ENCODE measurements around the gene OSBPL5.

The OSBPL5 gene

DNA sequence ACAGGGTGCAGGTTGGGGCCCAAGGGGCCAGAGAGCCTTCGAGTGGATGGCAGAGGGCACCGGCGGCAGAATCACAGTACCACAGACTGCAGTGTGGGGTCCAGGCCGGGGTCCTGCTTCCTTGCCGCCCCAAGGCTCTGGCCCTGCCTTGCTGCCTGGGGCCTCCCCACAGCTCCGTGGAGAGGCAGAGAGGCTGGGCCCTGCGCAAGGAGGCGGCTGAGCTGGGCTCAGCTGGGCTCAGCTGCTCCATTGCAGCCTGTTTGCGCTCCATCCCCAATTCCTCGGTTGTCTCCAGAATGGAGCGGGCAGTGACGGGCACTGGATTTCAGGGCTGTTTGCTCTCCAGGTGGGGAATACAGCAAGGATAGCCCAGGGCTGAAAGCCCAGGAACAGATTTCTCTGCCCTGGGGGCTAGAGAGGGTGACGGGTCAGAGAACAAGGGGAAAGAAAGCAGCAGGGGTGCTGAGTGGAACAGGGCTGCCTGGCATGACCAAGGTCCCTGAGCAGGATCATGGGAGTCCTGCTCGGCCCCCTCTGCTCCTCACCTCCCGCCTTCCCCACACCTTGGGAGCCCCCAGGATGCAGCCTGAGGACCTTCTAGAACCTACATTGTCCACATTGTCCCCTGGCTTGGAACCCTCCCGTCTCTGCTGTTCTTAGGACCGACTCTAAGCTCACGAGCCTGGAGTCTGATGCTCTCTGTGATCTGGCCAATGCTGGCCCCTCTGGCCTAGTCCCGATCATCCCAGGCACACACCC lies 34.6 kb upstream of the OSBPL5 start:
- DNase-seq (ENCODE audit: insufficient read length, low spot score): no peak
- FAIRE-seq: no peak

DNA sequence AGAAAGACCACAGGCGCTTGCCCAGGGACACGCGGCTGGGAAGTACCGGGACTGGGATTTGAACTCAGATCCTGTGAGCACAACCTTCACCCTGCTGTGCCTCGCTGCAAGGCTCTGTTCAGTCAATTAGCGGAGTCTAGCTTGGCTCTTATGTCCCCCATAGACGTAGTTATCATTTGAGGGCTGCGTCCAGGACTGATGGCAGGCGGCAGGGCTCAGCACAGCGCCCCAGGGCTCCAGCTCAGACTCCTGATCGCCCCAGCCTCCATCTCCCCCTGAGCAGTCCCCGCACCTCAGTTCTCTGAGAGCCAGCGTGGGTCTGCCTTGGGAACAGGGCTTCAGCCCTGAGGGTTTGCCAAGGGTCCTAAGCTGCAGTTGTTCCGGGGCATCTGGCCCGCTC lies 33.7 kb upstream of the OSBPL5 start:
- FAIRE-seq: no peak
- DNase-seq (ENCODE audit: insufficient read length, low spot score): no peak

DNA sequence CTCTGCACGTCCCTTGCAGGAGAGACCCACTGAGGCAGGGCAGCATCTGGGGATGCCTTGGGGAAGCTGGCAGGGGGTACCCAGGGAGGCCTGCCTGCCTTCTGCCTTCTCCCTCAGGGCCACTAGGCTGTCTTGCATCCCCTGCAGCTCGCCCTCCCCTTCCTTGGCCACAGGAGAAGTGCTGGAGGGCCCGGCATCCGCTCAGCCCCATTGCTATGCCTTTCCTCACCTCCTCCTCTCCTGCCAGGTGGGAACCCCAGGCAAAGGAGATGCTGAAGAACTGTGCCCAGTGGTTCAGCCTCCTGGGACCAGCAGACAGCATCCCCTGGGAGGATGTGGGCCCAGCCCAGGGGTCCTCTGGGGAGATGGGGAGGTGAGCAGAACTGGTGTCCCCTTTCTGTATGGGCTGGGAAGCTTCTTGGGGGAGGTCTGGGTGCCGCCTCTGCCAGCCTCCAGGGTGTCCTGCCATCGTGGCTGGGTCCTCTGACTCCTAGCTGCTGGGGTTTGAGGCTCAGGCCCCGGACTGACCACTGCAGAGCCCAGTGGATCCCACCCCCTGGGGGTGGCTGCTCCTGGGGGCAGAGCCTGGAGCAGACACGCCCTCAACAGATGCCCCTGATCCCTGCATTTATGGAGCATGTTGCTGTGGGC lies 32.9 kb upstream of the OSBPL5 start:
- DNase-seq (ENCODE audit: insufficient read length, low spot score): no peak
- no peak for FAIRE-seq

DNA sequence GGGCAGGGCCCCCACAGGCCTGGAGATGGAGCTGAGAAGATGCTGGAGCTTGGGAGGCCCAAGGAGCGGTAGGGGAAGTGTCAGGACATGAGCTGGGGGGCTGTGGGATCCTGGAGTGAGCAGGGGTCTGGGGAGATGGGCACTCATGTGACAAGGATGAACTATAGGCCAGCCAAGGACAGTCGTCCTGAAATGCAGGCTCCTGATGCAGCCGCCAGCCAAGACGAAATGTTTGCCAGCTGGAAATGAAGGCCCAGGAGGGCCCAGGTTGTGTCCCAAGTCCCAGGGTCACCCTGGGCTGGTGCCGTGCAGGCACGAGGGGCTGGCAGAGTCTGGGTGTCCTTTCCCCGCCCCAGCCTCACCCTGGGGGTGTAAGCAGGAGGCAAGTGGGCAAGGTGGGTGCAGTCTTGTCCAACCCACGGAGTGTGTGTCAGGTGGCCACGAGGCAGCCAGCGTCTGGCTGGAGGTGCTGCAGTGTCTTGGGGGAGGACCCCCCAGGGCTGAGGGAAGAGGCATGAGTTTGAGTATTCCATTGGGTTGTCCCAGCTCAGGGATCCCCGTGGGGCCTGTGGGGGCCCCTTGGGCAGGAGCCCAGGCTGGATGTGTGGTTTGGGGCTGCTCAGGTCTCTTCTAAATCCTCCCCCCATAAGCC lies 32.1 kb upstream of the OSBPL5 start:
- no peak for FAIRE-seq

DNA sequence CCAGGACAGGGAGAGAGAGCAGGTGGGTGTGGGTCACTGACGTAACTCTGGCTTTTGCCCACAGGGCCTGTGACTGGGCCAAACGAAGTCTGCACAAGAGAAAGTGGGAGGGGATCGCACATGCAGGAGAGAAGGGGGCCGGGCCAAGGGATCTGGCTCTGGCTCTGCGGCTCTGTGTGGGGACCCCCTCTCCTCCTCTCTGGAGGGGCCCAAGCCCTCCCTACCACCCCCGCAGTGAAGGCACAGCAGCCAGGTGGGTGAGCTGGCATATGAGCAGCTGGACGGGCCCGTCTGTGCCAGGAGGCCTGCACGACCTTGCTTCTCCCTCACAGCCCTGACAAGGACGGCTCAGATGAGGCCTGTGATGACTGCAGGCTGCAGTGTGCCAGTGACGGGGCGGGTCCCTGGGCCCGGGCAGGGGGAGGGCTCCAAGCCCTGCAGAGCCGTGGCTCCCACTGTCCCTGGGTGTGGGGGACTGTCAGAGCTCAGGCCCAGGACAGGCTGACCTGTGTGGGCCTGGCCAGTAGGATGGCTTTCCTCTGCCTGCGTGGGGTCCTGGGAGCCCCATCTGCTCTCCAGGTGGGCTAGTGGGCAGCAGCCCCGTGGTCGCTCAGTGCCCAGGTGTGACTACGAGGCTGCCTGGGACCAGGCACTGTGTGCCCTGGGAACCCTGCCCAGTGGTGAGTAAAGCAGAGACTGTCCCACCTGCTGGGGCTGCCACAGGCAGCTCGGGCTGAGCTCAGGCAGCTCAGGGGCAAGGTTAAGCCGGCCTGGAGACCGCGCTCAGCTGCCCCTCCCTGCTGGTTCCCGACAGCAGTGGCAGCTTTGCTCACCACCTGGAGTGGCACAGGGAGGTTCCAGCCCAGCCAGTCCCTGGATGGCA lies 31.3 kb upstream of the OSBPL5 start:
- no peak for FAIRE-seq
- DNase-seq (ENCODE audit: insufficient read length, low spot score): no peak

More for the DNA sequence above, 32.1 kb upstream of the OSBPL5 start:
- no peak for DNase-seq (ENCODE audit: insufficient read length, low spot score)

DNA sequence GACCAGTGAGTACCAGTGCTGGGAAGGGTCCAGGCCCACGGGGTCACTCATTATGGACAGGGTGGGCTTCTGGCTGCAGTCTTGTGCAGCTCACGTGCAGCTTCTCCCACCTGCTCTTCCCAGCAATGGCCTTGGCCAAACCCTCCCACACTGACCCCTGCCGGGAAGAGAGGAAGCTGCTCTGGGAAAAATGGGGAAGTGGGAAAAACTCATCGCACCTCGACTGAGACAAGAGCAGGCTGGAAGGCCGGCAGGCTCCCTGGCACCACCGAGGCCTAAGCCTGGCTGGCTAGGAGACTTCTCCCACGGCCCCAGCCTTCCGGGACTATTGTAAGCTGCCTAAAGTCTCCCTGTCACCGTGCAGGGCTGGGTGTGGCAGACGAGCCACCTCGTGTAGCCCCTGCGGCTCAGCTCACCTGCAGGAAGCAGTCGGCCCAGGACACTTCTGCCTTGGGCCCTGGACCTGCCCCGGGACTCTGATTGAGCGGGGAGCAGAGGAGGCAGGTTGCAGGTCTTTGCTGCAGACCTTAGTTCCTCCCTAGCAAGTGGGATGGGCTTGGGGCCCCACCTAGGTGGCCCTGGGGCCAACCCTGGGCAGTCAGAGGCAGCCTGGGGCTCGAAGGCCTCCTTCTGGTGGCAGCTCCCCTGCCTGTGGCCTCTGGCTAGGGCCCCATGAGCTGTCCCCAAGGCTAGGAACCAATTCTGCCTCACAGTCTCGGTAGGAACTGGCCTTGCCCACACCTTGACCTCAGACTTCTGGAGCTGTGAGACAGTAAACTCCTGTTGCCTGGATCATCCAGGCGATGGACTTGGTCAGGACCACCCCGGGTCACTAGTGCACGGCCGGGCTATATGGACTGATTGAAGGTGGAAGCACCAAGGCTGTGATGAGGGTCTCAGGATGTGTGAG lies 30.4 kb upstream of the OSBPL5 start:
- DNase-seq (ENCODE audit: insufficient read length, low spot score) (no peak), FAIRE-seq (no peak)

DNA sequence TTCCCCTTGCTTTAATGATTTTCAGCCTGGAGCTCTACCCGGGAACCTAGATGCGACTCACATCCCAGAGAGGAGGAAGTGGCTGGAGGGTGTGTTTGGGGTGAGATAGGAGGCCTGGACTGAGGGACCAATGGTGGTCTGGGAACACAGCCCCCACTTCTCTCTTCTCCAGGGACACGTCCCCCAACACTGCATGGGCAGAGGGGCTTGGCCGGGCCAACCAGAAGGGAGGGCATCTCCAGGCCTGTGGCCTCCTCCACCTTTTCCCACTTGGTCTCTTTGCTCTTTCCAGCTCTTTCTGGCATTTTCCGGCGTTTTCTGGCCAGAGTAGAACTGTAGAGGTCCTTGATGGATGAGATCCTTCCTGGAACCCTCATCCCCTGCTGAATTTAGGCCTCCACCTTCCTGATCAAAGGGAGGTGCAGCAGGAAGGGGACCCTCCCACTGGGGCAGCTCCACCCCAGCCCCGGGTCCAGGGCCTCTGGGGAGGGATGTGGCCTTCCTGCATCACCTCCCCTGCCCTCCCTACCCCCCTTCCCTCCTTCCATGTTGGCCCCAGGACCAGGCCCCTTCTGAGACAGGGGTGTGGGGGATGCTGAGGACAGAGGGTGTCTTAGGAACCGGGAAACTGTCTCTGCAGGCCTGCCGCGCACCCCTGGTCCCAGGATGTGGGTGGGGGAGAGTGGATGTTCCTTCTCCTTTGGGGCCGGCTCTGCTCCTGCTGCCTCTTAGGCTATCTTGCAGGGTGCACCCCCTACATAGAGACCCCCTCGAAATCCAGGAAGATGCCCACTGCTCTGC lies 29.1 kb upstream of the OSBPL5 start:
- DNase-seq (ENCODE audit: insufficient read length, low spot score) (no peak), FAIRE-seq (no peak)

DNA sequence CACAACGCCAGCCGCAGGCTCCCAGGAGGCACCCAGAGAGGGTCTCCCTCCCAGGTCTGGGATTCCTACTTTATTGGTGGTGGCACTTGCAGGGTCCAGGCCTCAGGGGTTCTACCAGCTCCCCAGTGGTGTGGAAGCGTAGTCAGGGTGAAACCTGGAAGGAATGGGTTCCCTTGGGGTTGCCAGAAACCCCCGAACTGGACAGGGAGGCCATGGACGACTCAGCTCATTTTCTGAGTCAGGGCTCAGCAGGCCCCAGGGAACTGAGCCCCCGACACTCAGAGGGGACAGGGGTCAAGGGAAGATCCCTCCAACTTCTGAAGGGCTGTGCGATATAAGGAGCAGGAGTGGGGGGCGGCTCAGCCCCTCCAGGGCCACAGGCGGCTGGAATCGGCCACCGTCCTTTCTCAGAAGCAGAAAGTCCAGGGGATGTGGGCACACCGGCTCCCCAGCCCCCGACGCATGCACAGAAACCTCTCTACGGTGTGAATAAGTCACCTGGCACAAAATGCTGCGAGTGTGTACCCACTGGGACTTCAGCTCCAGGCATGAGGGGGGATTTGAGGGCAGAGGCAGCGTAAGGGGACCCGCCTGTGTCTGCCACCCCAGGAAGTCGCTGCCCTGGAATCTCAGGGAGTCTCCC lies 28.4 kb upstream of the OSBPL5 start:
- FAIRE-seq (no peak), DNase-seq (ENCODE audit: insufficient read length, low spot score) (no peak)

DNA sequence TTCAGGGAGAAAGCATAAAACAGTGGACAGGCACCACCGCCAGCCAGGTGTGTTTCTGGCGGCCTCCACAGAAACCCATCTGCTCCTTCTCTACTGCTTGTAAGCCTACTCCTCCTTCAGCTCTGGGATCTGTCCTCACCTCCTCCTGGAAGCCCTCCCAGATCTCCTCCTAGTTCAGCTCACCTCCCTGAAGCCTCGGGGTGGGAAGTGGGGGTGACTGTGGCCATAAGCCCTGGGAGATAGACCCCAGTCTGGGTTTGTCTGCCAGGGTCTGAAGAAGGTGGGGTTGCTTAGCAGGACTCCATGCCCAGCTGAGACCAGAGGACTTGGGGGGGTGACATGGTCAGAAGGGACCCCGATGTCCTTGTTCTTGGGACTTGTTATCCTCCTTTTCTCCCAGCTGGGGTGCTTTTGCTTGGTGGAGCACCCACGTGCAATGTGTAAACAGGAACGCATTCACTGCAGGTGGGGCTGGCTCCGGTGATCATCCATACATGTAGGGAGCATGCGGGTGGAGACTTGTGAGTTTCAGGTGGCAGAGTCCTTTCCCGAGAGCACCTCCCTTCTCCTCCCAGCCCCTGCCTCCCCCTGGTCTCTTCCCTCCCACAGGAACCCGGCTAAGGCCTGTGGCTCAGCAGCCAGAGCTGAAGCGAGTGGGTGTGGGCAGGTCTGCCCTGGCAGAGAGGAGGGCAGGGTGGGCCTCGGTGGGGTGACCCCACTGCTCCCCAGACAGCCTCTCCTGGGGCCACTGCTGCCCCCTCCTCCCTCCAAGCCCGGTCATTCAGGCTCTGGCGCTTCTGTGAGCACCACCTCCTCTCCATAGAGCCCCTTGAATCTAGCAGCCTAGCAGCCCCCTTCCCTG lies 27.6 kb upstream of the OSBPL5 start:
- FAIRE-seq (no peak), DNase-seq (ENCODE audit: insufficient read length, low spot score) (no peak)

DNA sequence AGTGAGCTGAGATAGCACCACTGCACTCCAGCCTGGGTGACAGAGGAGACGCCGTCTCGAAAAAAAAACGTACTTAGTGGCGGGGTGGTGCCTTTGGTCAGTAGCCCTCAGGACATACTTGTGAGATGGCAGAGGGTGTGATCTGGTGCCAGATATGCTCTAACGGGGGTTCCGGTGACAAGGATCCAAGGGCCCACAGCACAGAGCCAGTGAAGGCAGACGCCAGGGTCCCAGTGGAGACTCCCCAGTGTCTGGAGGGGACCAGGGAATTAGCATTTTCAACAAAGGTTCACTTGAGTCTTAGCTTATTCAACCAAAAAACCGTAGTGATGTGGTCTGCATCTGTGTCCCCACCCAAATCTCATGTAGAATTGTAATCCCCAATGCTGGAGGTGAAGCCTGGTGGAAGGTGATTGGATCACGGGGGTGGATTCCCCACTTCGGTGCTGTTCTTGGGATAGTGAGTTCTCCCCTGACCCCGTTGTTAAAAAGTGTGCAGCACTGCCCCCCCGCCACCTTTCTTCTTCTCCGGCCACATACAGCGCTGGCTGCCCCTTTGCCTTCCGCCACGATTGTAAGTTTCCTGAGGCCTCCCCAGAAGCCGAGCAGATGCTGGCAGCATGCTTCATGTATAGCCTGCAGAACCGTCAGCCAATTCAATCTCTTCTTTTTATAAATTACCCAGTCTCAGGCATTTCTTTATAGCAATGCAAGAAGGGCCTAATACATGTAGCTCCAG lies 26.6 kb upstream of the OSBPL5 start:
- FAIRE-seq: no peak

DNA sequence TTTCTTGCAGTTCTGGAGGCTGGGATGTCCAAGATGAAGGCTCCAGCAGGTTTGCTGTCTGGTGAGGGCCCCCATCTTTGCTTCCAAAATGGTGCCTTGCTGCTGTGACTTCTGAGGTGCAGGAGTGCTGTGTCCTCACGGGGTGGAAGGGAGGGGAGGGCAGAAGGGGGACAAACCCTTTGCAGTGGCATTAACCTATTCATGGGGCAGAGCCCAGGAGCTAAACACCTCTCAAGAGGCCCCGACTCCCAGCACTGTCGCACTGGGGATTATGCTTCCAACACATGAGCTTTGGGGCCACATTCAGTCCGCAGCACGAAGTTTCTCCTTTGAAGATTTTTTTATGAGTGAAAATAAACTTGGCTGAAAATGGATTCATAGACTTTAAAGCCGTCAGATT lies 25.5 kb upstream of the OSBPL5 start:
- FAIRE-seq (no peak), DNase-seq (ENCODE audit: insufficient read length, low spot score) (no peak)

More for the DNA sequence above, 26.6 kb upstream of the OSBPL5 start:
- no peak for DNase-seq (ENCODE audit: insufficient read length, low spot score)

DNA sequence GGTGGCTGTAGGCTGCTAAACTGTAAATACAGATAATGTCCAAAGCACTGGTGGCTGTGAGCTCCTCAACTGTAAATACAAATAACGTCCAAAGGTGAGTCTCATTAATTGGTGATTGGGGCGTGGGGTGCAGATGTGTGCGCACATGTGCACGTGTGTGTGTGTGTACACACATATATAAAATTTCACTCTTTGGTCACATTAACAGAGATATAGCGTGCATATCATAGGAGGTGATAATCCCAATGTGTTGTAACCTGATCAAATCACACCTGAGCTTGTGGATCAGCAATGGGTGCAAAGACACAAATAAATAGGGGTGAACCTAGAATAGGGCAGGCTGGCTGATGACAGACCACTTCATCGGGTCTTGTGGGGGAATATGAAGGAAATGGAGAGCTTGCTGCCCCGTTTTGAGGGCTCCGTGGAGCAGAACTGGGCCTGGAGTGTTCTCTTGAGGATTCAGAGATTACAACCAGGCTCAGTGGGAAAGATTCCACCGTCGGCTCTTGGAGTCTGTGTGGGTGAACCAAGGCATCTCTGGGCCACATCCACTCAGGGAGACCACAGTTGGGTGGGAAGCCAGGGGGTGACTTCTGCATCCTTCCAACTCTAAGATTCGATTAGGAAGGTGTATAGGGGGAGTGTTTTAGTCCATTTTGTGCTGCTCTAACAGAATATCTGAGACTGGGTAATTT lies 24.9 kb upstream of the OSBPL5 start:
- DNase-seq (ENCODE audit: insufficient read length, low spot score): no peak
- FAIRE-seq: no peak

DNA sequence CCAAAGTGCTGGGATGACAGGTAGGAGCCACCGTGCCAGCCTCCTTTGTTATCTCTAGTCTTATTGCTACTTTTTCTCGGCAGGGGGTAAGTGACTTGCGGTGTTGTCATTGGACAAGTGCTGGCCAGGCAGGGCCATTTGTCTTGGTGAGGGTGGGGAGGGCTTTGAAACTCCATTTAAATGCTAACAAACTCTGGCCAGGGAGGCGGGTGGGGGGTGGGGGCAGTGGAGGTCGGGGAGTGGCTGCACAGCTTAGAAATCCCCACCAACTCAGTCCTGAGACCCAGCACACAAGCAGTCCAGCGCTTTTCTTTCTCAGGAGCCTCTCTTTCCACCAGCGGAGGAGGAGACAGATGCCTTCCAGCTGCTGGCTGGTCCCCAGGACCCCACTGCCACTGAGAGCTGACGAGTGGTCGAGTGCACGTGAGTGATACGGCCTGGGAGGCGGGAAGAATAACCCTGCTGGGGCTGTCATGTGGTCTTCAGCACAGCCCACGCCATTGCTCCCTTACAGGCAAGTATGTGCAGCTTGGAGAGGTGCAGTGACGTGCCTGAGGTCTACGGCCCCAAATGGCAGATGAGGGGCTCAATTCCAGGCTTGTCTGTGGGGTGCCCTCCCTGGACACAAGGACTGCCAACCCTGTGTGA lies 24.2 kb upstream of the OSBPL5 start:
- FAIRE-seq (no peak), DNase-seq (ENCODE audit: insufficient read length, low spot score) (no peak)

DNA sequence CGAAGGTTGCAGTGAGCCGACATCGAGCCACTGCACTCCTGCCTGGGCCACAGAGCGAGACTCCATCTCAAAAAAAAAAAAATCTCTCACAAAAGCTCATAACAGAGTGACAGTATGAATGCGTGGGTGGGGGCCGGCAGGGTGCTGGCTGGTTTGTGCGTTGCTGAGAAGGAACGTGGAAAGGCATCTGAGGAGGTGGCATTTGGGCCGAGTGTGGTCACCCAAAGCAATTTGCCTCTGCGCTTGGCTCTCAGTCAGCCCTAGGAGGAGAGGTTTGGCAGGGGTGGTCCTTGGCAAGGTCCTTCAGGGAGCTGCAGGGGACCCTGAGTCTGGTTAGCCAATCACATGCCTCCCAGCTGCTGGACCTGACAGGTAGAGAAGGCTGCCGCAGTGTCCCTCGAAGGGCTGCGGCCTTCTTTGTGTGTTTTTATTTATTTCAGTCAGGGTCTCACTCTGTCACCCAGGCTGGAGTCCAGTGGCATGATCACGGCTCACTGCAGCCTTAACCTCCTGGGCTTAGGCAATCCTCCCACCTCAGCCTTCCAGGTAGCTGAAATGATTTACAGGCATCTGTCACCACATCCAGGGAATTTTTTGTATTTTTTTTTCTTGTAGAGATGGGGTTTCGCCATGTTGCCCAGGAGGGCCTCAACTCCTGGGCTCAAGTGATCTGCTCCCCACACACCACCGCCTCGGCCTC lies 23.5 kb upstream of the OSBPL5 start:
- FAIRE-seq: no peak
- DNase-seq (ENCODE audit: insufficient read length, low spot score): no peak

DNA sequence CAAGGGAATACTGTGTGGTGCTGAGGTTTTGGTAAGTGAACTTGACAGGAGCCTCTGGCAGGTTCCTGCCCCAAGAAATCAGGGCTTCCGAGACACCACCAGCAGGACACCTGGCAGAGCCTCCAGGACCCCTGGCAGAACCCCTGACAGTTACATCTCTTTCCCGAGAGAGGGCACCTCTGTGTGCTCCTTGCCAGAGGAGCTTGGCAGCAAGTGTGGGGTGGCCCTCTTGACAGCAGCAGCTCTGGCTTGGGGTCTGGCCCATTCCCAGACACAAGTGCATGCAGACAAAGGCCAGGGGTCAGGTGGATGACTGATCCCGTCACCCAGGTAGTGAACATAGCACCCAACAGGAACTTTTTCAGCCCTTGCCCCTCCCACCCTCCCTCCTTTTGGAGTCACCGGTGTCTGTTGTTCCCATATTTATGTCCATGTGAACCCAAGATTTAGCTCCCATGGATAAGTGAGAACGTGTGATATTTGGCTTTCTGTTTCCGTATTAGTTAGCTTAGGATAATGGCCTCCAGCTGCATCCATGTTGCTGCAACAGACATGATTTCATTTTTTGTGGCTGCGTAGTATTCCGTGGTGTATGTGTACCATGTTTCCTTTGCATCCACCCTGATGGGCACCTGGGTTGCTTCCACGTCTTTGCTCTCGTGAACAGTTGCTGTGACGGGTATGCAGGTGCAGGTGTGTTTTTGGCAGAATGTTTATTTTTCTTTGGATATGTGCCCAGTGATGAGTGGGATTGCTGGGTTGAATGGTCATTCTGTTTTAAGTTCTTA lies 21.2 kb upstream of the OSBPL5 start:
- DNase-seq (ENCODE audit: insufficient read length, low spot score) (no peak), FAIRE-seq (no peak)

Data from GM19239 (cell line).